LNCaP clone FGC (cell line): ENCODE results near the gene PIEZO2.

Experiments
- DNase-seq: peaks from one replicate; pipeline ENCODE4 v3.0.0-alpha.2; 2011; ENCODE audit warnings: low read depth
- H3K4me3 ChIP-seq: 2 replicates; pipeline ENCODE4 v1.5.1; 2011; ENCODE audit warnings: mild to moderate bottlenecking, low read depth, low read length, control low read depth
- TF ChIP-seq, protein P1 (sequence below): IDR thresholded peaks from 2 replicates; pipeline ENCODE4 v1.5.1; 2012; ENCODE audit warnings: mild to moderate bottlenecking; ENCODE audit not compliant: control insufficient read depth, insufficient read depth; ENCODE audit errors: extremely low read depth

PIEZO2 gene

DNA sequence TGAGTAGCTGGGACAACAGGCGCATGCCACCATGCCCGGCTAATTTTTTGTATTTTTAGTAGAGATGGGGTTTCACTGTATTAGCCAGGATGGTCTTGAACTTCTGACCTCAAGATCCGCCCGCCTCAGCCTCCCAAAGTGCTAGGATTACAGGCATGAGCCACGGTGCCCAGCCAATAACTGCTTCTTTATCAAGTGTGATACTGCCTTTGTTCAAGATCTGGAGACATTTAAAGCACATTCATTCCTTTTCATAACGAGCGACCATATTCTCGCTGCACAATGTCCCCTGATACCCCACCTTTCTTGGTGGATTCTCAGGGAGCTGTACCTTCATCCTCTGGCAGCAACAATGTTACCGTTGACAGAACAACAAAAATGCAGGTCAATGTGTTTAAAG, 75.4 kb downstream of the PIEZO2 start:
- TF ChIP-seq, protein P1, sequence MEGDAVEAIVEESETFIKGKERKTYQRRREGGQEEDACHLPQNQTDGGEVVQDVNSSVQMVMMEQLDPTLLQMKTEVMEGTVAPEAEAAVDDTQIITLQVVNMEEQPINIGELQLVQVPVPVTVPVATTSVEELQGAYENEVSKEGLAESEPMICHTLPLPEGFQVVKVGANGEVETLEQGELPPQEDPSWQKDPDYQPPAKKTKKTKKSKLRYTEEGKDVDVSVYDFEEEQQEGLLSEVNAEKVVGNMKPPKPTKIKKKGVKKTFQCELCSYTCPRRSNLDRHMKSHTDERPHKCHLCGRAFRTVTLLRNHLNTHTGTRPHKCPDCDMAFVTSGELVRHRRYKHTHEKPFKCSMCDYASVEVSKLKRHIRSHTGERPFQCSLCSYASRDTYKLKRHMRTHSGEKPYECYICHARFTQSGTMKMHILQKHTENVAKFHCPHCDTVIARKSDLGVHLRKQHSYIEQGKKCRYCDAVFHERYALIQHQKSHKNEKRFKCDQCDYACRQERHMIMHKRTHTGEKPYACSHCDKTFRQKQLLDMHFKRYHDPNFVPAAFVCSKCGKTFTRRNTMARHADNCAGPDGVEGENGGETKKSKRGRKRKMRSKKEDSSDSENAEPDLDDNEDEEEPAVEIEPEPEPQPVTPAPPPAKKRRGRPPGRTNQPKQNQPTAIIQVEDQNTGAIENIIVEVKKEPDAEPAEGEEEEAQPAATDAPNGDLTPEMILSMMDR: no peak
- H3K4me3 ChIP-seq: no peak overlapping the region
- no peak for DNase-seq

- no peak for DNase-seq
- H3K4me3 ChIP-seq: no peak overlapping the region
- TF ChIP-seq, protein P1: no peak
Observed at GRCh38 chr18:11072632-11073031, 76.7 kb downstream of the PIEZO2 start.

DNA sequence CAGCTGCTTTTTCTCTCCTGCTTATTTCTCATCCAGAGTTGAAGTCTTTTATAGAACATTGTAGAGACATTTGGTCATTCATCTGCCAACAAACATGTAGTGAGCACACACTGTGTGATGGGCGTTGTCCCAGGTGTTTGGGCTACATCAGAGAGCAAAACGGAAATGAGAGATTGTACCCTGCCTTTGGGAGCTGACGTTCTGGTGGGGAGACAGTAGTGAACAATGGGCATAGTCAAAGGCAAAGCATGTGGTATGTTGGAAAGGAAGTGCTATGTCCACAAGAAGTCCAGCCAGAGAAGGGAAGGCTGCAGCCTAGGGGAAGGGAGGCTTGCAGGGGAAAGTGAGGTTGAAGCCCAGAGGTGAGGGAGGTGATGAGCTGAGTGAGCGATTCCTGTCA, 78.1 kb downstream of the PIEZO2 start:
- TF ChIP-seq, protein P1: no peak
- no peak for DNase-seq
- no peak overlapping the region for H3K4me3 ChIP-seq

DNA sequence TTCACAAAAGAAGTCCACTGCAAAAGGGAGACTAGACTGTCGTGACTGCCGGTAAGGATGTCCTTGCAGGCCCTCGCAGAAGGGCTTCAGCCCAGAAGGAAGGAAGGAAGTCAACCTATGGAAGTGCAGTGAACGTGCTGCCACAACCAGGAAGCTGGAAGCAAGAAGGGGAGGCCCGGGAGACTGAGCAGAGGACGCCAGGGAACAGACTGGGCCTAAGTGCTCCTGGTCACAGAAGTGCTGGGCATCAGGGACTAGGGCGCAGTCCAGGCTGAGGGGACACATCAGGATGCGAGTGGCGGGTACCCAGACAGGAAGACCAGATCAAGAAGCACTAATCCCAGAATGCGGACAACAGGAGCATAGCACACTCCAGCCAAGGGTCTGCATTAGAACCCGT, 78.8 kb downstream of the PIEZO2 start:
- TF ChIP-seq, protein P1: no peak
- H3K4me3 ChIP-seq: no peak overlapping the region
- no peak for DNase-seq

- TF ChIP-seq, protein P1: no peak
- H3K4me3 ChIP-seq: no peak overlapping the region
- DNase-seq: no peak
Observed at GRCh38 chr18:11066038-11066437, 83.3 kb downstream of the PIEZO2 start.

DNA sequence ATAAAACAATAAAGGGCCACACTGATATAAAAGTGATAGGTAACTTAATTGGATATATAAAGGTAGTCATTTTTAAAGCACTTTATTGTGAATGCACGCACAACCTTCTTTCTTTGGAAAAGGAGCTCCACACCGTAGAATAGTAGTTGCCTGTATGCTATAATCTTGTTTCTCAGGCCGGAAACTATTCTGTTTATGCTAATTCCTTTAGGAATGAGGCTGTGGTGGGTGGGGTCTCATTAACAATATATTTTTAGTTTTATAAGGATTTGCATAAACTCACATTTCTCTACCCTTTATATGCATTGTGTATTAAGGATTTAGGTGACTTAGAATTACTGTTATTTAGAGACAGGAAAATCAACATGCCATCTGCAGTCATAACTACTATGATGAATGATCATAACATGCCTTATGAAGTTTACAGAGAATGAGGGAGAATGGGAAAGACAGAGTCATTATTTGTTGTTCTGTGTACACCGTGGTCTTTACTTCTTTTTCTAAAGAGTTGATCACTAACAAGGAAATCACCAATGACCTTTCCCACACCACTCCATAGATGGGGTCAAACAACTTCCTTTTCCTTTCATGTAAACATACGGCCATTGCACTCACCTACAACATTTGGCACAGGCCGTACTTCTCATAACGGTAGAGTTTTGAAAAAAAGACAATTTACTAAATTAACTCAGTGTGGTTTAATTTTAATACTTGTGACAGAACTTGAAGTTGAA, 84.5 kb downstream of the PIEZO2 start:
- no peak for DNase-seq
- TF ChIP-seq, protein P1: no peak
- H3K4me3 ChIP-seq: no peak overlapping the region

DNA sequence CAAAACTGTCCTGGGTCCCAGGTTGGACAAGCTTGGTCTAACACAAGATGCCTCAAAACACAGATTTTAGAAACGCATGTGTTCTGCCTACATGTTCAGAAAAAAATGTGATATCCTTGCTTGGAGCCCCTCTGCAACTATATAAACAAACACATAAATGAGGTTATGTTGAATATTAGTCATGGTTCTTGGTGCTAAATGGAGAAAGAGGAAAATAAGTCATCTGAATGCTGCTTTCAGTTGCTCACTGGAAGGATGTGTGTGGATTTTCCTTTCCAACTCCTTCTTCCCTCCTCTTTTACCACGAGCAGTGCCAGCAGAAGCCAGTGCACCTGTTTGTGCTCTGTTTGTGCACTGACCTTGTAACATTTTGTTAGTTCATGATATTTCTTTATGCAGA, 85.3 kb downstream of the PIEZO2 start:
- DNase-seq: no peak
- TF ChIP-seq, protein P1: no peak
- no peak overlapping the region for H3K4me3 ChIP-seq
